Measurements from ENCODE around the gene CCR7.
"Not testable (repeated sequence)": the region's sequence is repeated elsewhere in the genome, so short reads cannot be mapped to it uniquely, and the experiment has no call there.

Gene CCR7

GRCh38 chr17:40590742-40591141 is 25.5 kb upstream of the CCR7 start:
- Histone ChIP-seq H3K9me3 (no peaks in the 10 kb centered on the region), H3K27me3 (no peaks in the 10 kb centered on the region), H3K4me3 (ENCODE audit: low read depth in 1 of 2, low read length in 1 of 2) (no peak overlapping the region), H3K4me1 (ENCODE audit: control insufficient read depth in 1 of 2, insufficient read depth in 1 of 2, low read depth in 1 of 2, low read length in 1 of 2) (no peaks in the 10 kb centered on the region), H3K27ac (no peak overlapping the region), H3K36me3 (no peaks in the 10 kb centered on the region)
- no peak for TF ChIP-seq CTCF (IDR thresholded peaks at IDR 0.05)

- Histone ChIP-seq H3K9me3 (no peaks in the 10 kb centered on the region), H3K4me3 (ENCODE audit: low read depth in 1 of 2, low read length in 1 of 2) (no peak overlapping the region), H3K27ac (no peak overlapping the region), H3K4me1 (ENCODE audit: control insufficient read depth in 1 of 2, insufficient read depth in 1 of 2, low read depth in 1 of 2, low read length in 1 of 2) (no peaks in the 10 kb centered on the region), H3K27me3 (peaks cover 5% of the 10 kb centered on the region), H3K36me3 (no peaks in the 10 kb centered on the region)
- TF ChIP-seq CTCF (IDR thresholded peaks at IDR 0.05), result no peak
Observed at GRCh38 chr17:40588552-40588951, 23.3 kb upstream of the CCR7 start.

GRCh38 chr17:40586264-40586663 is 21.0 kb upstream of the CCR7 start:
- not testable (repeated sequence) for H3K9me3 ChIP-seq; H3K27me3 ChIP-seq; H3K27ac ChIP-seq; H3K36me3 ChIP-seq; H3K4me3 ChIP-seq (ENCODE audit: low read depth in 1 of 2, low read length in 1 of 2)
- peaks cover 7 to 12% of the 10 kb centered on the region in 2 experiments for H3K4me1 ChIP-seq (ENCODE audit: control insufficient read depth in 1 of 2, insufficient read depth in 1 of 2, low read depth in 1 of 2, low read length in 1 of 2)

GRCh38 chr17:40584950-40585349 is 19.7 kb upstream of the CCR7 start:
- not testable (repeated sequence) for H3K27me3 ChIP-seq; H3K36me3 ChIP-seq; H3K9me3 ChIP-seq; H3K4me3 ChIP-seq (ENCODE audit: low read depth in 1 of 2, low read length in 1 of 2); H3K27ac ChIP-seq
- H3K4me1 ChIP-seq (ENCODE audit: control insufficient read depth in 1 of 2, insufficient read depth in 1 of 2, low read depth in 1 of 2, low read length in 1 of 2), result peaks cover 7 to 12% of the 10 kb centered on the region in 2 experiments

- H3K4me3 ChIP-seq (ENCODE audit: low read depth in 1 of 2, low read length in 1 of 2), result no peak overlapping the region
Observed at GRCh38 chr17:40582328-40582901, 17.1 kb upstream of the CCR7 start.

GRCh38 chr17:40580140-40580539 is 14.9 kb upstream of the CCR7 start:
- no peak for TF ChIP-seq CTCF (IDR thresholded peaks at IDR 0.05)
- Histone ChIP-seq H3K4me1 (ENCODE audit: control insufficient read depth in 1 of 2, insufficient read depth in 1 of 2, low read depth in 1 of 2, low read length in 1 of 2) (peaks cover 7 to 12% of the 10 kb centered on the region in 2 experiments), H3K36me3 (no peaks in the 10 kb centered on the region), H3K4me3 (ENCODE audit: low read depth in 1 of 2, low read length in 1 of 2) (no peak overlapping the region), H3K9me3 (no peaks in the 10 kb centered on the region), H3K27ac (no peak overlapping the region), H3K27me3 (peaks cover 23% of the 10 kb centered on the region)

More at GRCh38 chr17:40582328-40582901, 17.1 kb upstream of the CCR7 start:
- Histone ChIP-seq H3K9me3 (no peaks in the 10 kb centered on the region), H3K36me3 (no peaks in the 10 kb centered on the region), H3K27ac (no peak overlapping the region), H3K27me3 (peaks cover 7% of the 10 kb centered on the region), H3K4me1 (ENCODE audit: control insufficient read depth in 1 of 2, insufficient read depth in 1 of 2, low read depth in 1 of 2, low read length in 1 of 2) (peaks cover 7 to 12% of the 10 kb centered on the region in 2 experiments)
- TF ChIP-seq CTCF (IDR thresholded peaks at IDR 0.05), result no peak

GRCh38 chr17:40579471-40579870 is 14.2 kb upstream of the CCR7 start:
- H3K27me3 ChIP-seq, result peaks cover 23% of the 10 kb centered on the region
- H3K9me3 ChIP-seq, result no peaks in the 10 kb centered on the region
- no peak overlapping the region for H3K4me3 ChIP-seq (ENCODE audit: low read depth in 1 of 2, low read length in 1 of 2)
- H3K27ac ChIP-seq, result no peak overlapping the region
- no peak for TF ChIP-seq CTCF (IDR thresholded peaks at IDR 0.05)
- no peaks in the 10 kb centered on the region for H3K36me3 ChIP-seq
- H3K4me1 ChIP-seq (ENCODE audit: control insufficient read depth in 1 of 2, insufficient read depth in 1 of 2, low read depth in 1 of 2, low read length in 1 of 2), result peaks cover 7 to 12% of the 10 kb centered on the region in 2 experiments

All from neutrophil (primary cell).